ENCODE data around the gene MYEOV.

DNA sequence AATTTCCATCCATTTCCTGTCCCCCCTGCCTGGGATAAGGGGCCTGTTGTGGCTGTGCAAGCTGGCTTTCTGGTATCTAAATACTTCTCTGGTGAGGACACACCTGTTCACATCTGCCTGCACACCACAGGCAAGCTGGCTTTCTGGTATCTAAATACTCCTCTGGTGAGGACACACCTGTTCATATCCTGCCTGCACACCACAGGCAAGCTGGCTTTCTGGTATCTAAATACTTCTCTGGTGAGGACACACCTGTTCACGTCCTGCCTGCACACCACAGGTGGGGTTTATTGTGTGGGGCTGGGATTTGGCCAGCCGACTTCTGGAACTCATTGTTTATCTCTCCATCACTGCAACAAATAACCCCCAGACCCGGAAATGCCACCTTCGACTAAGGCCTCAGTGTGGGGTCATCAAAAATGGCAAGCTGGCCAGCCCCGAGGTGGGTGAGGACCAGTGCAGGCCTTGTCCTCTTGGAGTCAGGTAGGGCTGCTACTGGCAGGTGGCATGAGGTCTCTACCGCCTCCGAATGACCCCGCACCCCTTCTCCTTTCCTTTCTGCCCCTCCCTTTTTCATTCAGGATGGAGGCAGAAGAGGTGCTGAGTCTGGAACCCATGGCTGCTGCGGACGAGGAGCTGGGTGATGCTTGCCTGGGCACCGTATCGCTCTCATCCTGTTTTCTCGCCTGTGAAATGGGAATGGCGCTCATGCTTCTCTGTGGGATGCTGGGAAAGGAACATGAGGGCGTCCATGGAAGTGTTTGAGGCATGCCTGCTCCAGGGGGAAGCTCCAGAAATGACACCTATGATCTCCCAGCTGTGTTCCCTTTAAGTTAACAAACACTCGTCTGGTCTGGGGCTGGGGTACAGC lies 43.5 kb upstream of the MYEOV start:
- TF ChIP-seq, protein P1, sequence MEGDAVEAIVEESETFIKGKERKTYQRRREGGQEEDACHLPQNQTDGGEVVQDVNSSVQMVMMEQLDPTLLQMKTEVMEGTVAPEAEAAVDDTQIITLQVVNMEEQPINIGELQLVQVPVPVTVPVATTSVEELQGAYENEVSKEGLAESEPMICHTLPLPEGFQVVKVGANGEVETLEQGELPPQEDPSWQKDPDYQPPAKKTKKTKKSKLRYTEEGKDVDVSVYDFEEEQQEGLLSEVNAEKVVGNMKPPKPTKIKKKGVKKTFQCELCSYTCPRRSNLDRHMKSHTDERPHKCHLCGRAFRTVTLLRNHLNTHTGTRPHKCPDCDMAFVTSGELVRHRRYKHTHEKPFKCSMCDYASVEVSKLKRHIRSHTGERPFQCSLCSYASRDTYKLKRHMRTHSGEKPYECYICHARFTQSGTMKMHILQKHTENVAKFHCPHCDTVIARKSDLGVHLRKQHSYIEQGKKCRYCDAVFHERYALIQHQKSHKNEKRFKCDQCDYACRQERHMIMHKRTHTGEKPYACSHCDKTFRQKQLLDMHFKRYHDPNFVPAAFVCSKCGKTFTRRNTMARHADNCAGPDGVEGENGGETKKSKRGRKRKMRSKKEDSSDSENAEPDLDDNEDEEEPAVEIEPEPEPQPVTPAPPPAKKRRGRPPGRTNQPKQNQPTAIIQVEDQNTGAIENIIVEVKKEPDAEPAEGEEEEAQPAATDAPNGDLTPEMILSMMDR (IDR thresholded peaks at IDR 0.05) = no peak
- TF ChIP-seq, protein P2, sequence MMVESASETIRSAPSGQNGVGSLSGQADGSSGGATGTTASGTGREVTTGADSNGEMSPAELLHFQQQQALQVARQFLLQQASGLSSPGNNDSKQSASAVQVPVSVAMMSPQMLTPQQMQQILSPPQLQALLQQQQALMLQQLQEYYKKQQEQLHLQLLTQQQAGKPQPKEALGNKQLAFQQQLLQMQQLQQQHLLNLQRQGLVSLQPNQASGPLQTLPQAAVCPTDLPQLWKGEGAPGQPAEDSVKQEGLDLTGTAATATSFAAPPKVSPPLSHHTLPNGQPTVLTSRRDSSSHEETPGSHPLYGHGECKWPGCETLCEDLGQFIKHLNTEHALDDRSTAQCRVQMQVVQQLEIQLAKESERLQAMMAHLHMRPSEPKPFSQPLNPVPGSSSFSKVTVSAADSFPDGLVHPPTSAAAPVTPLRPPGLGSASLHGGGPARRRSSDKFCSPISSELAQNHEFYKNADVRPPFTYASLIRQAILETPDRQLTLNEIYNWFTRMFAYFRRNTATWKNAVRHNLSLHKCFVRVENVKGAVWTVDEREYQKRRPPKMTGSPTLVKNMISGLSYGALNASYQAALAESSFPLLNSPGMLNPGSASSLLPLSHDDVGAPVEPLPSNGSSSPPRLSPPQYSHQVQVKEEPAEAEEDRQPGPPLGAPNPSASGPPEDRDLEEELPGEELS (CRISPR knock-in tag; IDR thresholded peaks at IDR 0.05) = no peak
- TF ChIP-seq ZNF416 (CRISPR knock-in tag; IDR thresholded peaks at IDR 0.05) (no peak), SP1 (CRISPR knock-in tag; conservative IDR thresholded peaks at IDR 0.05) (no peak), ATF1 (CRISPR knock-in tag; IDR thresholded peaks at IDR 0.05) (no peak), NR3C1 (CRISPR knock-in tag; conservative IDR thresholded peaks at IDR 0.05; ENCODE audit: low read depth) (no peak), FOXK1 (CRISPR knock-in tag; IDR thresholded peaks at IDR 0.05) (no peak), MYBL2 (CRISPR knock-in tag; IDR thresholded peaks at IDR 0.05) (no peak)
- TF ChIP-seq, protein P3, sequence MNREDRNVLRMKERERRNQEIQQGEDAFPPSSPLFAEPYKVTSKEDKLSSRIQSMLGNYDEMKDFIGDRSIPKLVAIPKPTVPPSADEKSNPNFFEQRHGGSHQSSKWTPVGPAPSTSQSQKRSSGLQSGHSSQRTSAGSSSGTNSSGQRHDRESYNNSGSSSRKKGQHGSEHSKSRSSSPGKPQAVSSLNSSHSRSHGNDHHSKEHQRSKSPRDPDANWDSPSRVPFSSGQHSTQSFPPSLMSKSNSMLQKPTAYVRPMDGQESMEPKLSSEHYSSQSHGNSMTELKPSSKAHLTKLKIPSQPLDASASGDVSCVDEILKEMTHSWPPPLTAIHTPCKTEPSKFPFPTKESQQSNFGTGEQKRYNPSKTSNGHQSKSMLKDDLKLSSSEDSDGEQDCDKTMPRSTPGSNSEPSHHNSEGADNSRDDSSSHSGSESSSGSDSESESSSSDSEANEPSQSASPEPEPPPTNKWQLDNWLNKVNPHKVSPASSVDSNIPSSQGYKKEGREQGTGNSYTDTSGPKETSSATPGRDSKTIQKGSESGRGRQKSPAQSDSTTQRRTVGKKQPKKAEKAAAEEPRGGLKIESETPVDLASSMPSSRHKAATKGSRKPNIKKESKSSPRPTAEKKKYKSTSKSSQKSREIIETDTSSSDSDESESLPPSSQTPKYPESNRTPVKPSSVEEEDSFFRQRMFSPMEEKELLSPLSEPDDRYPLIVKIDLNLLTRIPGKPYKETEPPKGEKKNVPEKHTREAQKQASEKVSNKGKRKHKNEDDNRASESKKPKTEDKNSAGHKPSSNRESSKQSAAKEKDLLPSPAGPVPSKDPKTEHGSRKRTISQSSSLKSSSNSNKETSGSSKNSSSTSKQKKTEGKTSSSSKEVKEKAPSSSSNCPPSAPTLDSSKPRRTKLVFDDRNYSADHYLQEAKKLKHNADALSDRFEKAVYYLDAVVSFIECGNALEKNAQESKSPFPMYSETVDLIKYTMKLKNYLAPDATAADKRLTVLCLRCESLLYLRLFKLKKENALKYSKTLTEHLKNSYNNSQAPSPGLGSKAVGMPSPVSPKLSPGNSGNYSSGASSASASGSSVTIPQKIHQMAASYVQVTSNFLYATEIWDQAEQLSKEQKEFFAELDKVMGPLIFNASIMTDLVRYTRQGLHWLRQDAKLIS (CRISPR knock-in tag; IDR thresholded peaks at IDR 0.05; ENCODE audit: borderline replicate concordance) = no peak
- TF ChIP-seq, protein P4, sequence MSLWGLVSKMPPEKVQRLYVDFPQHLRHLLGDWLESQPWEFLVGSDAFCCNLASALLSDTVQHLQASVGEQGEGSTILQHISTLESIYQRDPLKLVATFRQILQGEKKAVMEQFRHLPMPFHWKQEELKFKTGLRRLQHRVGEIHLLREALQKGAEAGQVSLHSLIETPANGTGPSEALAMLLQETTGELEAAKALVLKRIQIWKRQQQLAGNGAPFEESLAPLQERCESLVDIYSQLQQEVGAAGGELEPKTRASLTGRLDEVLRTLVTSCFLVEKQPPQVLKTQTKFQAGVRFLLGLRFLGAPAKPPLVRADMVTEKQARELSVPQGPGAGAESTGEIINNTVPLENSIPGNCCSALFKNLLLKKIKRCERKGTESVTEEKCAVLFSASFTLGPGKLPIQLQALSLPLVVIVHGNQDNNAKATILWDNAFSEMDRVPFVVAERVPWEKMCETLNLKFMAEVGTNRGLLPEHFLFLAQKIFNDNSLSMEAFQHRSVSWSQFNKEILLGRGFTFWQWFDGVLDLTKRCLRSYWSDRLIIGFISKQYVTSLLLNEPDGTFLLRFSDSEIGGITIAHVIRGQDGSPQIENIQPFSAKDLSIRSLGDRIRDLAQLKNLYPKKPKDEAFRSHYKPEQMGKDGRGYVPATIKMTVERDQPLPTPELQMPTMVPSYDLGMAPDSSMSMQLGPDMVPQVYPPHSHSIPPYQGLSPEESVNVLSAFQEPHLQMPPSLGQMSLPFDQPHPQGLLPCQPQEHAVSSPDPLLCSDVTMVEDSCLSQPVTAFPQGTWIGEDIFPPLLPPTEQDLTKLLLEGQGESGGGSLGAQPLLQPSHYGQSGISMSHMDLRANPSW (CRISPR knock-in tag; conservative IDR thresholded peaks at IDR 0.05; ENCODE audit: low read depth) = no peak
- TF ChIP-seq, protein P5, sequence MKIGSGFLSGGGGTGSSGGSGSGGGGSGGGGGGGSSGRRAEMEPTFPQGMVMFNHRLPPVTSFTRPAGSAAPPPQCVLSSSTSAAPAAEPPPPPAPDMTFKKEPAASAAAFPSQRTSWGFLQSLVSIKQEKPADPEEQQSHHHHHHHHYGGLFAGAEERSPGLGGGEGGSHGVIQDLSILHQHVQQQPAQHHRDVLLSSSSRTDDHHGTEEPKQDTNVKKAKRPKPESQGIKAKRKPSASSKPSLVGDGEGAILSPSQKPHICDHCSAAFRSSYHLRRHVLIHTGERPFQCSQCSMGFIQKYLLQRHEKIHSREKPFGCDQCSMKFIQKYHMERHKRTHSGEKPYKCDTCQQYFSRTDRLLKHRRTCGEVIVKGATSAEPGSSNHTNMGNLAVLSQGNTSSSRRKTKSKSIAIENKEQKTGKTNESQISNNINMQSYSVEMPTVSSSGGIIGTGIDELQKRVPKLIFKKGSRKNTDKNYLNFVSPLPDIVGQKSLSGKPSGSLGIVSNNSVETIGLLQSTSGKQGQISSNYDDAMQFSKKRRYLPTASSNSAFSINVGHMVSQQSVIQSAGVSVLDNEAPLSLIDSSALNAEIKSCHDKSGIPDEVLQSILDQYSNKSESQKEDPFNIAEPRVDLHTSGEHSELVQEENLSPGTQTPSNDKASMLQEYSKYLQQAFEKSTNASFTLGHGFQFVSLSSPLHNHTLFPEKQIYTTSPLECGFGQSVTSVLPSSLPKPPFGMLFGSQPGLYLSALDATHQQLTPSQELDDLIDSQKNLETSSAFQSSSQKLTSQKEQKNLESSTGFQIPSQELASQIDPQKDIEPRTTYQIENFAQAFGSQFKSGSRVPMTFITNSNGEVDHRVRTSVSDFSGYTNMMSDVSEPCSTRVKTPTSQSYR (CRISPR knock-in tag; IDR thresholded peaks at IDR 0.05) = no peak
- TF ChIP-seq, protein P6, sequence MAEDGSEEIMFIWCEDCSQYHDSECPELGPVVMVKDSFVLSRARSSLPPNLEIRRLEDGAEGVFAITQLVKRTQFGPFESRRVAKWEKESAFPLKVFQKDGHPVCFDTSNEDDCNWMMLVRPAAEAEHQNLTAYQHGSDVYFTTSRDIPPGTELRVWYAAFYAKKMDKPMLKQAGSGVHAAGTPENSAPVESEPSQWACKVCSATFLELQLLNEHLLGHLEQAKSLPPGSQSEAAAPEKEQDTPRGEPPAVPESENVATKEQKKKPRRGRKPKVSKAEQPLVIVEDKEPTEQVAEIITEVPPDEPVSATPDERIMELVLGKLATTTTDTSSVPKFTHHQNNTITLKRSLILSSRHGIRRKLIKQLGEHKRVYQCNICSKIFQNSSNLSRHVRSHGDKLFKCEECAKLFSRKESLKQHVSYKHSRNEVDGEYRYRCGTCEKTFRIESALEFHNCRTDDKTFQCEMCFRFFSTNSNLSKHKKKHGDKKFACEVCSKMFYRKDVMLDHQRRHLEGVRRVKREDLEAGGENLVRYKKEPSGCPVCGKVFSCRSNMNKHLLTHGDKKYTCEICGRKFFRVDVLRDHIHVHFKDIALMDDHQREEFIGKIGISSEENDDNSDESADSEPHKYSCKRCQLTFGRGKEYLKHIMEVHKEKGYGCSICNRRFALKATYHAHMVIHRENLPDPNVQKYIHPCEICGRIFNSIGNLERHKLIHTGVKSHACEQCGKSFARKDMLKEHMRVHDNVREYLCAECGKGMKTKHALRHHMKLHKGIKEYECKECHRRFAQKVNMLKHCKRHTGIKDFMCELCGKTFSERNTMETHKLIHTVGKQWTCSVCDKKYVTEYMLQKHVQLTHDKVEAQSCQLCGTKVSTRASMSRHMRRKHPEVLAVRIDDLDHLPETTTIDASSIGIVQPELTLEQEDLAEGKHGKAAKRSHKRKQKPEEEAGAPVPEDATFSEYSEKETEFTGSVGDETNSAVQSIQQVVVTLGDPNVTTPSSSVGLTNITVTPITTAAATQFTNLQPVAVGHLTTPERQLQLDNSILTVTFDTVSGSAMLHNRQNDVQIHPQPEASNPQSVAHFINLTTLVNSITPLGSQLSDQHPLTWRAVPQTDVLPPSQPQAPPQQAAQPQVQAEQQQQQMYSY (CRISPR knock-in tag; IDR thresholded peaks at IDR 0.05) = no peak

Measured in WTC11 (cell line).